Right ventricle myocardium inferior (tissue), 1 donor: ENCODE results near the gene PCBP3. TPM values are rescaled to one million over a fixed set of nuclear protein-coding genes. Genes with fewer than 3 reads are reported as not detected.
"Not testable (repeated sequence)": the region's sequence is repeated elsewhere in the genome, so short reads cannot be mapped to it uniquely, and the experiment has no call there.

Experiments
- ATAC-seq: fragments of 200-7000 bp; cut with Tn5 transposase; one replicate; pipeline ENCODE4 v1.9.1; 2020; ENCODE audit warnings: mild to moderate bottlenecking, moderate library complexity
- DNase-seq: peaks from one replicate; pipeline ENCODE4 v3.0.0; 2021; ENCODE audit errors: missing footprints
- intact Hi-C: fragments of 100-400 bp; cut with DNase I; formaldehyde crosslinking; loops from one replicate; pipeline ENCODE4 v1.11.0; 2022
- total RNA-seq: library from RNA; stranded (reverse); fragmentation: NEBNext Ultra II Directional; extraction: Animal tissue kit (Norgen Biotek cat#: 25700); gene quantifications from one replicate; pipeline ENCODE4 v1.2.1, GENCODE V29; 2021
- donor health status: DM: no; HTN: yes; CAD: no; lungs with severe emphysema.

PCBP3 gene
- total RNA-seq, 1 donor from 2014 or later: 3.7 TPM

DNA sequence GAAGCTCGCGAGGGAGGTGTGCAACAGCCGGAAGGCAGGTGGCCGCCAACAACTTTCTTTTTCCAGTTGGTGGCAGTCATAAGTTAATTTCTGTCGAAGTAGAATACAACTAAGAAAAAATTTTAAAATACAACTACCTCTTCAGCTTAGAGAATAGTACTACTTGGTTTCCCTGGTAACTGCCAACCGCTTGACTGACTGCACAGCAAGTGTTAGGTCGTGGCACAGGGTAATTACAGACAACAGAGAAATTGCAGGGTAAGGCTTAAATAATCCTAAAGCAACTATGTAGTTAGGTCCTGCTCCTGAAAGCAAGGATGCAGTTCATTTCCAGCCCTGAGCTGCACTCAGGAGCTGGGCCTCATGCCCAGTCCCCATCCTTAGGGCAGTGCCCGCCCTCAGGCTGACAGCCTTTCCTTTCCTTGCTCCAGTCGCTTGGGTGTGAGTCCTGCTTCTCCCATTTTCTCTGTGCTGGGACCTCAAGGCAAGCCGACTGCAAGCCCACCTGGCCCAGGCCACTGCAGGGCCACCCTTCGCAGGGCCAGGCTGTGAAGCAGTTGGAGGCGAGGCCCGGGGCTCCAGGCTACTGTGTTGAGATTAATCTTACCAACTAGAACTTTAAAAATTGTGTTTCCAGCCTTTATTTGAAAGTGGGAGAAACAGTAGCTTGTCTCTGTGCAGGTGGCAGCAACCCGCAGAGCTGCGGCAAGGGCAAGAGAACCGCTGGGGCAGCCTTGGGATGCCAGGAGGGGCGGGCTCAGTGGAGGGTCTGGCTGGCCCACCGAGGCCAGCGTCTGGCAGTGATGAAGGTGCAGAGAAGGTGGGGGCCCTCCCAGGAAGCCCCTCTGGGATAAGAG is 148.3 kb downstream of the PCBP3 start:
- ATAC-seq (no peak), DNase-seq (no peak)

DNA sequence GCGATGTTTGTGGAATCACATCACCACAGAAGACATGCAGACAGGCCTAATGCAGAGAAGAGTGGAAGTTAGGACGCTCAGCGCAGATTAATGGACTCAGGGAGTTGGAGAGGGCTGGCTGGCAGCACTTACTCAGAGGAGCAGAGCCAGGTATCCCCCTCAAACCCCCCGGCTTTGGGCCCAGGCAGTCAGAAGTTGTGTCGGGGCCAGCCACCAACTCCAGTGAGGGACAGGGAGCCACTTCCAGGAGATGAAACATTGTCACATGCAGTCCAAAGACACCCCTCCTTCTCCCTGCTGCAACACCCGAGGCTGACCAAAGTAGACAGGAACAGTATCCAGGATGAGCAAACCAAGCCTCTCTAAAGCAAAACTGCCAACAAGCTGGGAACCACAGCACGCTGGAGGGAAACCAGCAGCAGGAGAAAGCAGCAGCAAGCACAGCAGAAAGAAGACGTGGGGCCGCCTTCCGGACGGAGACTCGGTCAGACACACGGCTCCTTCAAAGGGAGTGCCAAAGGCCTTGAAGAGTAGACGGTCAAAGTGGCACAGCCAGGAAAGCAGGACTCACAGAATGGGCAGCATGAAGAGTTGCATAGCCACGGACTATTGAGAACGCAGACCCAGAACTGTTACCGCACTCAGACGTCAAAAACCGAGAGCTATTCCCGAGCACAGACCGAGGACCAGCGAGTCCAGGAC is 149.3 kb downstream of the PCBP3 start:
- ATAC-seq: no peak
- no peak for DNase-seq

More for the DNA sequence above, 148.3 kb downstream of the PCBP3 start:
- intact Hi-C loops: no loop called here

DNA sequence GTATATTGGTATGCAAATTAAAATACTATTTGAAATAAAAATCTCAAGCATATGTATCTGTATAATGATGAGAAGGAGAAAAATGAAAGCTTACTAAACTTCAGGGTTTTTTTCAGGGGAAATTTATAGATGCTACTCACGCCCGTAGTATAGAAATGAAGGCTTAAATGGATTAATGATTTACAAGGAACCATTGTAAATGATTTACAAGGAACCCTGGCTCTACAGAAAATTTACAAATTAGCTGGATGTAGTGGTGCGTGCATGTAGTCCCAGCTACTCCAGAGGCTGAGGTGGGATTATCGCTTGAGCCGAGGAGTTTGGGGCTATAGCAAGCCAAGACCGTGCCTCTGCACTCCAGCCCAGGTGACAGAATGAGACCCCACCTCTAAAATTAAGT is 150.5 kb downstream of the PCBP3 start:
- ATAC-seq (no peak), DNase-seq (no peak)
- intact Hi-C loops: no loop called here

More for the DNA sequence above, 149.3 kb downstream of the PCBP3 start:
- intact Hi-C loops: no loop called here

DNA sequence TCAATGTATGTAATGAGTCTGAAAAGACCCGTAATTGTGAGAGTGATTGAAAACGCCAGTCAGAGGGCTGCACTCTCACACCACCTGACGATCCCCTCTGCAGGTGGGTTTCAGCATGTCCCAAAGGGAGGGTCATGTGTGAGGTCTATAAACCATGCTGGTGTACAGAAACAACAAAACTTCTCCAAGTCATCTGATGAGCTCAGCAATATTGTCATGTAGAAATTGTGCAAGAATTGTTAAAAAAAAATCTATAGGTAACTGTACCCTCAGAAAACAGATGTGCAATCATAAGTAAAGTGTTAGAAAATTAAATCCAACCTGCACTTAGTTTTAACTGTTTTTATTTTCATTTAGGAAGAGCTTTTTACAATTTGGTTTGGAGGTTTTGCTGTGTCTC is 152.5 kb downstream of the PCBP3 start:
- intact Hi-C loops: no loop called here
- DNase-seq (no peak), ATAC-seq (no peak)

DNA sequence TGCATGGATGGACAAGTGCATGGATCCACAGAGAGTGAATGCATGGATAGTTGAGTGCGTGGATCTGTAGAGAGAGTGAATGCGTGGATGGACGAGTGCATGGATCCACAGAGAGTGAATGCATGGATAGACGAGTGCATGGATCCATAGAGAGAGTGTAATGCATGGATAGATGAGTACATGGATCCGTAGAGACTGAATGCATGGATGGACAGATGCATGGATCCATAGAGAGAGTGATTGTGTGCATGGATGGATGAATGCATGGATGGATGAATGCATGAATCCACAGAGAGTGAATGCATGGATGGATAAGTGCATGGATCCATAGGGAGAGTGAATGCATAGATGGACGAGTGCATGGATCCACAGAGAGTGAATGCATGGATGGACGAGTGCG is 153.8 kb downstream of the PCBP3 start:
- DNase-seq (no peak), ATAC-seq (no peak)
- intact Hi-C loops: no loop called here

DNA sequence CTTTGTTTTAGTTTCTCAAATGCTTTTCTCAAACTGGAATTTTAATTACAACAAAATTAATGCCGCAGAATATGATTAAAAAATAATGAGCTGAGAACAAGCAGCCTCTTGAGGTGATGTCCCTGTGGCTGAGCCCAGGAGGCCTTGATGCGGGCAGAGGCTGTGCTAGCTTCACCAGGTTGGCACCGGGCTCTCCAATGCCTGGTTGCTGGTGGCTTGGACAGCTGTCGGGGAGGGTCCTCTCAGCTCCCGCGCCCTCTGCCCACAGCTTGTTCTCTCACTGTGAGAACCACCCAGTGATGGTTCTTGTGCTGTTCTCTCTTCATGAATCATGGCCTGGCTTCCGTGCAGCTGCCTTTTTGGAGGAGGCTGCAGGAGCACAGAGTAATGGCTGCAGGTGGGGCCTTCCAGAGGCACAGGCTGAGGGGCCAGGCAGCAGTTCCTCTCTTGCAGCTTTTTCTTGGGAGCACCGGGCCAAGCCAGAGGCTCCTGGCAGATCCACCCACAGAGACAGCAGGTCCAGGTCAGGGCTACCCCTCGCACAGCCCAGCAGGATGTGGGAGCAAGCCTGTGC is 156.3 kb downstream of the PCBP3 start:
- ATAC-seq: no peak
- intact Hi-C loops: no loop called here
- DNase-seq: no peak

DNA sequence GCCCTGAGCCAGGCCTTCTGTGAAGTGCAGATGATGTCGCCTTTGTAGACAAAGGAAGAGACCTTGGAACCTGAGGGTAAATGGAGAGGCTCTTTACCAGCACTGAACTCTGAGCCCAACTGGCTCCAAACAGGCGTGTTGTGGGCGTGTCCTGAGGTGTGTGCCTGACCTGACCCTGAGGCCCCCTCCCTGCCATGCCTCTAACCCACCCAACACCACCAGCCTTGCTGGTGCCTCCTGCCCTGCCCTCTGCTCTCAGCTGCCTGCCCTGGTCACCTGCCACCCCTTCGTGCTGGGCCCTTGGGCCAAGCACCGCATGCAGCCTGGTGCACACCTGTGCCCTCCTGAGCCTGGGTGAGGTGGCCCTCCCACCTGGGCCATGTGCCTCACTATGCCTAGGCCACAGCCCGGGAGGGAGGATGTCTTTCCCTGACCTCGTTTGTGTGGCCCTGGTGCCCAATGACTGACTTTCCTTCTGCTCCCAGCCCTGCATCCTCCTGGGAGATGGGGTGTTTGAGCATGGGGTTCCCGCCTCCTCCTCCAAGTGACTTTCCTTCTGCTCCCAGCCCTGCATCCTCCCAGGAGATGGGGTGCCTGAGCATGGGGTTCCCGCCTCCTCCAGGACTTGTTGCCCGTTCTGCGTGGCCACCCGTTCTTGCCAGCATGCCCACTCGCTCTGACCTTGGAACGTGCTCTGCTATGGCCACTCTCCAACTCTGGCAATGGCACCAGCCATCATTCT is 157.0 kb downstream of the PCBP3 start:
- intact Hi-C loops: no loop called here
- no peak for ATAC-seq
- DNase-seq: no peak

DNA sequence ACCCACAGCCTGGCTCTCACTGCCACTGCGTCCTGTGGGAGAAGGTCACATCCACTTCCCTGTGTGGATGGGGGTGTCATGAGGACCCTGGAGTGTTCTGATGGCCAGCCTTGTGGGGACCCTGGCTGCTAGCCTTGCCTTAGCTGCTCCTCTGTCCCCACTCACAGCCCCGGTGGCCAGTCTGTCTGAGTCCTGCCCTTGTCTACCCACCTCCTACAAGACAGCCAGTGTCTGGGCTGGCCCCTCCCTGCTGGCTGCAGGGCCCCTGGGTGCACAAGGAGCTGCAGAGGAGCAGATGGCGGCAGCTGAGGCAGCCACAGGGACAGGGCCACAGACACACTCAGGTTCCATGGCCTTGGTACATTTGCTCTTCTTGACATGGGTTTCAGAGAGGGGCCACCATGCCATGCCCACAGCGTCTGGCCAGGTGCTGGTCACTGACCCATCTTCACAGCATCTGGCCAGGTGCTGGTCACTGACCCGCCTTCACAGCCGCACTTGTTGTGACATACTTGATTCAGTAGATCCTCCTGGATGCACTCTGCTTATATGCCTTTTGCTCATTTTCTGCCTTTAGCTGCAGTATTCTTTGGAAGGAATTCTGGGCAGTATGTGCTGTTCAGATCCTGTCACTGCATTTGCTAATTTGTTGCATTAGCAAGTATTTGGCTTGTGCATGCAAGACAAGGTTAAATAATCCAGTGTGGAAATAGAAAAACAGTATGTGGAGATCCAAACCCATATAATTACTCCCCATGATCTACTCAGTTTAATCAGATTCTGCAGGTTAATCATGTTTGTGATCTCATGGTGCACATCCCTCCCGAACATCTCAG is 157.8 kb downstream of the PCBP3 start:
- ATAC-seq (no peak), DNase-seq (no peak)
- intact Hi-C loops: no loop called here

DNA sequence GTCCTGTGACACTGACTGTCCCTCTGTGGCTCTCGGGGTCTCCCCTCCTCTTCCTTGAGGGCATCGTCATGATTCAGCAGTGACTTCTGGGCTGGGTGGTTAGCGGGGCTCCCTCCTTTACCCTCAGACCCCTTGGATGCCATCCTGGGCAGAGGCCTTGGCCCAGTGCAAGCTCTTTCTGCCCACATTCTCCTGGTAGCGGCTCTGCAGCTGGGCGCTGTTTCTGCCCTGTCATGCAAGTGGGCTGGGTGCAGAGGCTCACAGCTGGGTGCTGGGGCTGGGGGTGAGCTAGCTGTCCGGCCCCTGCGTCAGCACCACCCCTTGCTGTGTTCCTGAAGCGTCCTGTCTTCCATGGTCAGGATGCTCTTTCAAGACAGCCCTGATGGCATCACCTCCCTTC is 158.5 kb downstream of the PCBP3 start:
- ATAC-seq: no peak
- no peak for DNase-seq

DNA sequence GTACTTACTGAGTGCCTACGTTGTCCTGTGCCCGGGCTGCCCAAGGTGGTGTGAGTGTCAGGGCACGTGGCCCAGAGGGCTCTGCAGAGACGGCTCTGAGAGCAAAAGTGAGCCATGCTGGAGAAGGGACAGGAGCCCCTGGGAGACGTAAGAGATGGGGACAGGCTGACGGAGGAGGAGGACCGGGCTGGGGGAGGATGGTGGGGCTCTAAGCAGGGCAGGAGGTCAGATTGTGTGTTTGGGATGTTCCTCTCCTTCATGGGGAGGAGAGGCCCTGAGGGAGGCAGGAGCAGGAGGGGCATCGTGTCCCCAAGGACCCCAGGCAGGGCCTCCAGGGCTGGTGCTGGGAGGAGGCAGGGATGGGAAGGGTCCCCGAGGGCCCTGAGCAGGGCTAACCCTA is 158.9 kb downstream of the PCBP3 start:
- ATAC-seq: no peak
- DNase-seq: no peak
- intact Hi-C loops: no loop called here

More for the DNA sequence above, 158.5 kb downstream of the PCBP3 start:
- intact Hi-C loops: no loop called here

DNA sequence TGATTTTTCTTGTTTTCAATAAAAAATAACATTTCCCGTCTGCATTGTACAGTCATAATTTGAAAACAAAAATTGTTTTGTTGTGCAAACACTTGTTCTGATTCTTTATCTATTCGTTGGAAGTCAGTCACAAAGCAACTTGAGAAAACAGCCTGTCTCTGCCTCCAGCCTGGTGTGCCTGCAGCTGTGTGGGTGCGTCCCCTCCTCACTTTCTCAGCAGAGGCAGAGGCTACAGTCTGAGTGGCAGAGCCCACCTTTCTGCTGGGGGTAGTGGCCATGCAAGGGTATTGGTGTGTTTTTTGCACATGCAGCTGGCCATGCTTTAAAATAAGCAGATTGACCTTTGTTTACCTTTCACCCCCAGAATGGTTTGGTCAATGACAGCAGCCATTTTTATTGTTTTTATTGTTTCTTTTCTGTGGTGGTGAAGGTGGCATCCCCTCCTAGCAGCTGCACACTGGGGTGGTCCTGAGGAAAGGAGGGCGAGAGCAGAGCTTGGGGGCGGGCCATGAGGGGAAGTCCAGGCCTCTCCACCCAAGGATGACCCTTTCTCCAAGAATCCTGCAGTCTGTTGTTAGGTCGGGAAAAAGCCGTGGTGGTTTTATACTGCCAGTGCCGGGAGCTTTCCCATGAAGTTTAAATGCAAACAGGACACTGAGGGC is 159.6 kb downstream of the PCBP3 start:
- ATAC-seq (no peak), DNase-seq (no peak)
- intact Hi-C loops: no loop called here

DNA sequence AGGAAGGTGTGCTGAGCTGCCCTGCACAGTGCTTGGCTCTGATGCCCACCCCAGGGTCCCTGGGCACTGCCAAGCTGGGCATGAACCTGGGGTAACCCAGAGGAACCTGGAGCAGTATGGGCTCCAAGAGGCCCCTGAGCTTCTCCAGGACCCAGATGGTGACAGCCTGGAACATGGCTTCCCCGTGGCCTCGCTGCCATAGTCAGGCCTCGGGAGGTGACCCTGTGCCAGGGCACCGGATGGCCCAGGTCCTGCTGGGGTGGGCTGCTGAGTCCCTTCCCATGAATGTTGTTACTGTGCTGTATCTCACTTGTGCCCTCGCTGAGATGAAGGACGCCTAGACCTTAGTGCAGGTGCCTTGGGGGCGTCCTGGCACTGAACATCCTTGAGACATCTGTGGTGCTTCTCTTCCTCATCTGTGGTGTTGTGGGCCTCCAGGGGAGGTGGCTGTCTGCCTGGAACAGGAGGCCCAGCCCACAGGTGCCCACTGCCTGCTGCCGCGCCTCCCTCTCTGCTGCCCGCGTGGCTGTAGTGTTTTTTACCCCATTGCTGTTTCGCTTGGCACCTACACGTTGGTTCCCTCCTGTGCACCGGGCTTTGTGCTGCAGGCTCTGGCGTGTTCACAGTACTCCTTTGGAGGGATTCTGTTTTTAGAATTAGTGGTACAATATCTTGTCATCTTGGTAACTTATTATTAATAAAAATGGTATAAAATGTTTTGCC is 160.3 kb downstream of the PCBP3 start:
- intact Hi-C loops: no loop called here
- ATAC-seq (no peak), DNase-seq (no peak)

DNA sequence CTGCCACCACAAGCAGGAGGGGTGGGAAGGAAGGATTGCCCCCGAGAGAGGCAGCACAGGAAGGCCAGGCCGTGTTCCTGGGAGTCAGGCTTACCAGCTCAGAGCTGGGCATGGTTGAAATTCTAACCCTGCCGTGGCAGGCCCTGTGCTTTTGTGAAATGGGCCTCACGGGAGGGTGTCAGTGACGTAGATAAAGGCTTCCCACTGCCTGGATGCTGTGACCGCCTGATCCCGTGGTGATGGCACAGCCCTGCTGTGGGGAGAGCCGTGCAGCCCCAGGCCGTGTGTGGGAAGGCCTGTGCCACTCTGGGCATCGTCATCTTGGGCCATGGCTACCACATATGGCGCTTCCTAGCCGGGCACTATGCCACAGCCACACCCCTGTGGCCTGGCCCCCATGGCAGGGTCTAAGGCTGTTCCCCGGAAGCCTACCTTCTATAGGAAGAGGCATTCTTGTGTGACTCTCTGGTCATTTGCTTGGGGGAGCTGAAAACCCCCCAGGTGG is 161.3 kb downstream of the PCBP3 start:
- no peak for DNase-seq
- ATAC-seq: no peak
- intact Hi-C loops: no loop called here

DNA sequence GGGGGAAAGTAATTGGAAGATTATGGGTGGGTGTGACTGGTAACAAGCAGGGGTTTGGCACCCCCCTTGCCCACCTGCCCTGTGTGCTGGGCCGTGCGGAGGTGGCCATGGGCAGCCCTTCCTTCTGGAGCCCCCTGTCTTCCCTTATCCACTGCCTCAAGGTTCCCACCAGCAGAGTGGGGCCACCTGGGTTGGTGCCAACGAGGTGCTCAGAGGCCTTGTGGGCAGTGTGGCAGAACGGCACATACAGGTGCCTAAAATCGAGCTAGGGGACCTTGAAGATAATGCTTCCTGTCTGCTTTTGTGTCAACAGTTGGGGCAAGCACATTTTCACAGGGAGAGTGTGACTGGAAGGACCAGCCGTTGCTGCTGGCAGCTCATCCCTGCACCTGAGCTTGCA is 161.8 kb downstream of the PCBP3 start:
- intact Hi-C loops: no loop called here
- DNase-seq (no peak), ATAC-seq (no peak)

DNA sequence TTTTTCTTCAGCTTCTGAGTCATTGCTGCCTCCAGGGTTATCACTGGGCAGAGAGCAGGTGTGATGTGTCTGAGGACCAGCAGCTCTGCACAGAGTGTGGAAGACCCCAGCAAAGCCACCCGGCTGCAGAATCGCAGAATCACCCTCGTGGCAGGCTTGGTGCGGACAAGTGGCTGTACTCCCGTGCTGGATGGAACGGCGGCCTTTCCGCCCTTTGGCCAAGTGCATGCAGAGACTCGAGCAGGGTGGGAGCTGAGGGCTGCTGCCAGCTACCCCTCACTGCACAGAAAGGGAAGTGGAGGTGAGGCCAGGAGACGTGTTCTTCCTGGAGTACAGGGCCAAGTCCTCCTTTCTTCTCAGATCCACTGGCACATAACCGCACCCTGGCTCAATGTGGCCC is 162.5 kb downstream of the PCBP3 start:
- DNase-seq: no peak
- ATAC-seq: no peak
- intact Hi-C loops: no loop called here

DNA sequence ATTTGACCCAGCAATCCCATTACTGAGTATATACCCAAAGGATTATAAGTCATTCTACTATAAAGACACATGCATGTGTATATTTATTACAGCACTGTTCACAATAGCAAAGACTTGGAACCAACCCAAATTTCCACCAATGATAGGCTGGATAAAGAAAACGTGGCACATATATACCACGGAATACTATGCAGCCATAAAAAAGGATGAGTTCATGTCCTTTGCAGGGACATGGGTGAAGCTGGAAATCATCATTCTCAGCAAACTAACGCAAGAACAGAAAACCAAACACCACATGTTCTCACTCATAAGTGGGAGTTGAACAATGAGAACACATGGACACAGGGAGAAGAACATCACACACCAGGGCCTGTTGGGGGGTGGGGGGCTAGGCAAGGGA is 165.1 kb downstream of the PCBP3 start:
- intact Hi-C loops, DNase-seq, ATAC-seq: not testable (repeated sequence)

DNA sequence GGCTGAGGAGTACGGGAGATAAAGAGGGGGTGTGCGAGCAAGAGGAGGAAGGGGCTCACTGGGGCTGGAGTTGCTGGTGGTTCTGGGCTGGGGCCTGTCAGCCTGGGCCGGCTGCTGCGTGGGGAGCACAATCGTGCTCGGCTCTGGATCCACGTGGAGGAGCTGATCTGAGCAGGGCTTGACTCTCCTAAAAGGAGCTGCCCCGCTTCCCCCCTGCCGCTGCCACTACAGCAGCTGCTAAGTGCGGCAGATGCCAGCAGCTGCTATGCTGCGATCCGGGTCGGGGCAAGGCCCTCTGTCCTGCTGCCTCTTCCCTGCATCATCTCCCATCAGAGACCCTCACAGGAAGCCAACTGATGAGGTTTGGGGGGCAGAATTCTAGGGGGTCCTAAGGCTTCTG is 165.9 kb downstream of the PCBP3 start:
- DNase-seq (no peak), ATAC-seq (no peak)
- intact Hi-C loops: no loop called here
